ENCODE results near the gene IL17RB.

IL17RB gene

GRCh38 chr3:53803816-53804695, 42.3 kb upstream of the IL17RB start:
- TF ChIP-seq POLR2A (IDR thresholded peaks at IDR 0.05; ENCODE audit: low read depth, low read length) (no peak), SPI1 (IDR thresholded peaks at IDR 0.05; ENCODE audit: low read depth, low read length) (no peak), TAF1 (IDR thresholded peaks at IDR 0.05; ENCODE audit: low read depth, low read length) (no peak), POU2F2 (IDR thresholded peaks at IDR 0.05; ENCODE audit: low read depth, low read length) (no peak), POLR2AphosphoS5 (IDR thresholded peaks at IDR 0.05; ENCODE audit: low read depth, low read length) (no peak), PAX5 (IDR thresholded peaks at IDR 0.05; ENCODE audit: insufficient read depth, low read length, severe bottlenecking) (no peak)

GRCh38 chr3:53804697-53805462, 41.5 kb upstream of the IL17RB start:
- TF ChIP-seq POLR2A (IDR thresholded peaks at IDR 0.05; ENCODE audit: low read depth, low read length) (no peak), SPI1 (IDR thresholded peaks at IDR 0.05; ENCODE audit: low read depth, low read length) (no peak), POU2F2 (IDR thresholded peaks at IDR 0.05; ENCODE audit: low read depth, low read length) (peak; percentile 82; the same call in 1 of the 2 replicates), POLR2AphosphoS5 (IDR thresholded peaks at IDR 0.05; ENCODE audit: low read depth, low read length) (no peak), TAF1 (IDR thresholded peaks at IDR 0.05; ENCODE audit: low read depth, low read length) (no peak)
- FAIRE-seq (peak; percentile 88), DNase-seq (ENCODE audit: insufficient read length, low spot score) (peak; percentile 43)

More at GRCh38 chr3:53803816-53804695, 42.3 kb upstream of the IL17RB start:
- no peak for DNase-seq (ENCODE audit: insufficient read length, low spot score)
- no peak for FAIRE-seq

GRCh38 chr3:53805463-53806159, 40.8 kb upstream of the IL17RB start:
- DNase-seq (ENCODE audit: insufficient read length, low spot score) (no peak), FAIRE-seq (no peak)
- no peak for TF ChIP-seq POU2F2 (IDR thresholded peaks at IDR 0.05; ENCODE audit: low read depth, low read length)
- TF ChIP-seq TAF1 (IDR thresholded peaks at IDR 0.05; ENCODE audit: low read depth, low read length) = no peak
- no peak for TF ChIP-seq SPI1 (IDR thresholded peaks at IDR 0.05; ENCODE audit: low read depth, low read length)
- TF ChIP-seq PAX5 (IDR thresholded peaks at IDR 0.05; ENCODE audit: insufficient read depth, low read length, severe bottlenecking) = no peak
- no peak for TF ChIP-seq POLR2A (IDR thresholded peaks at IDR 0.05; ENCODE audit: low read depth, low read length)
- TF ChIP-seq POLR2AphosphoS5 (IDR thresholded peaks at IDR 0.05; ENCODE audit: low read depth, low read length) = no peak

DNA sequence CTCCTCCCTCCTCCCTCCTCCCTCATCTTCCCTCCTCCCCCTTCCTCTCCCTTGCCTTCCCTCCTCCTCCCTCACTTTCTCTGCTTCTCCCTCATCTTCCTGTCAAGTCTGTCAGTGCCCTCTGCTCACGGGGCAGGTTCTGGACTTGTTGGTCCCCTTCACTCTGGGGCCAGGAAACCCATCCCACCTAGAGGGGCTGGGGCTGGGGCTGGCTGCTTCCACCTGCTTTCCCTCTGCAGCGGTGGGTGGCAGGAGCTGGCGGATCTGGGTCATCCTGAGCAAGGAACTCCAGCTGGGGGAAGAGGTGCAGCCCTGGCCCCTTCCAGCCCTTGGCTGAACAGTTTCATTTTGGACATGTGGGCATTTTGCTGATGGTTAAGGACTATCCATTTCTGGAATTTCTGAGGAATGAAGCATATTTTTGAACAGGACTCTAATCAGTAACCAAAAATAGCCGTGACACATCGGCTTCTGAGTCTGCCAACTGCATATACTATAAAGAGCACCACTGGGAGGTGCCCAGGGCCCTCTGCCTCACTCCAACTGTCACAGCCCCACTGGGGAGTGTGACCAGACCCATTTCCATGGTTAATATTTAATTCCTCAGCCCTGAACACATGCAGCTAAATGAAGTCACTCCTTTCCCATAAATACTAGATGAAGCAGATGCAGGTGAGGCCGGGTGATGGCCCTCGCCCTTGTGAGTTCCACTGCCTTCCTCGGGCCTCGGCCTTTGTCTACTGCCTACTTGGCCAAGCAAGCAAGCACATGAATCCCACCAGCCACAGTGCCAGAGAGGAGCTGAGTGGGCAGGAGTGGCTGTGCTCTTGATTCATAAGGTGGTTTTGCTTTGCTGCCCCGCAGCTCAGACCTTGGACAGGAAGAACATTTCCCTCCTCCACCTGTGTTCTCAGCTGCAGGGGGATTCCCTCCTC, 39.9 kb upstream of the IL17RB start:
- TF ChIP-seq SPI1 (IDR thresholded peaks at IDR 0.05; ENCODE audit: low read depth, low read length) = no peak
- no peak for TF ChIP-seq POLR2AphosphoS5 (IDR thresholded peaks at IDR 0.05; ENCODE audit: low read depth, low read length)
- TF ChIP-seq POLR2A (IDR thresholded peaks at IDR 0.05; ENCODE audit: low read depth, low read length) = no peak
- no peak for TF ChIP-seq TAF1 (IDR thresholded peaks at IDR 0.05; ENCODE audit: low read depth, low read length)
- no peak for TF ChIP-seq PAX5 (IDR thresholded peaks at IDR 0.05; ENCODE audit: insufficient read depth, low read length, severe bottlenecking)
- no peak for TF ChIP-seq POU2F2 (IDR thresholded peaks at IDR 0.05; ENCODE audit: low read depth, low read length)
- FAIRE-seq = peak; percentile 69
- no peak for DNase-seq (ENCODE audit: insufficient read length, low spot score)

DNA sequence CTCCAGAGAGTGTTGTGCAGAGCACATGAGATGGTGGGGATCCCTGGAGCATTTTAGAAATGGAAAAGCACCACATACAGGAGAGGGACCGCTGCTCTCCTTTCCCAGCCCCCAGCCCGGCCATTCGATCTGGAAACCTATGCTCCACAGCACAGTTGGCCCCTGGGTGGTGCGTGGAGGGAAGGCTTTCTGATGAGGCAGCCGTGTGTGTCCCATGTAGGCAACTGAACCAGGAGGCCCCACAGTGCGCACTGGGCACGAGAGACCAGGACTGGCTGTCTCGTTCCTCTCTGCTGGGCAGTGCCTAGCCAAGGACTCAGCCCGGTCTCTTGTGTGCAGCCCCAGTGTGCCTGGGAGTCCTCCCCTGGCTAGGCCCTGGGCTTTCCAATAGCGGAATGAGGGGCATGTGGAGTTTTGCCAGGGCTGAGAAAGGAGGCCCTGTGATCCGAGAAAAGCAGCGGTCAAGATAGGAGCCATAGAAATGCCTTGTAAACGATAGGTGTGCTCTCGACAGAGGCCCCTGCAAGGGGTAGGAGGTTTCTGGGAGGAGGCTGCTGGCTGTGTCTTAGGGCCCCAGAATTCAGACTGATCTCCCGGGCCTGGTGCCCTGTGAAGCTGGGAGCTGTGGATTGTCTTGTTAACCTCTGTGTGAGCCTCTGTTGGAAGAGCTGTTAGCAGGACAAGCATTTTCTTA, 39.1 kb upstream of the IL17RB start:
- DNase-seq (ENCODE audit: insufficient read length, low spot score) (no peak), FAIRE-seq (no peak)
- TF ChIP-seq POLR2A (IDR thresholded peaks at IDR 0.05; ENCODE audit: low read depth, low read length) (no peak), POLR2AphosphoS5 (IDR thresholded peaks at IDR 0.05; ENCODE audit: low read depth, low read length) (no peak), SPI1 (IDR thresholded peaks at IDR 0.05; ENCODE audit: low read depth, low read length) (no peak), TAF1 (IDR thresholded peaks at IDR 0.05; ENCODE audit: low read depth, low read length) (no peak), POU2F2 (IDR thresholded peaks at IDR 0.05; ENCODE audit: low read depth, low read length) (no peak), PAX5 (IDR thresholded peaks at IDR 0.05; ENCODE audit: insufficient read depth, low read length, severe bottlenecking) (no peak)

- DNase-seq (ENCODE audit: insufficient read length, low spot score) (no peak), FAIRE-seq (no peak)
- TF ChIP-seq POLR2A (IDR thresholded peaks at IDR 0.05; ENCODE audit: low read depth, low read length) = no peak
- no peak for TF ChIP-seq POU2F2 (IDR thresholded peaks at IDR 0.05; ENCODE audit: low read depth, low read length)
- TF ChIP-seq SPI1 (IDR thresholded peaks at IDR 0.05; ENCODE audit: low read depth, low read length) = no peak
- no peak for TF ChIP-seq POLR2AphosphoS5 (IDR thresholded peaks at IDR 0.05; ENCODE audit: low read depth, low read length)
- TF ChIP-seq PAX5 (IDR thresholded peaks at IDR 0.05; ENCODE audit: insufficient read depth, low read length, severe bottlenecking) = no peak
- no peak for TF ChIP-seq TAF1 (IDR thresholded peaks at IDR 0.05; ENCODE audit: low read depth, low read length)
Measured at GRCh38 chr3:53808496-53808895, 37.9 kb upstream of the IL17RB start.

- no peak for FAIRE-seq
- TF ChIP-seq POLR2AphosphoS5 (IDR thresholded peaks at IDR 0.05; ENCODE audit: low read depth, low read length) (no peak), POU2F2 (IDR thresholded peaks at IDR 0.05; ENCODE audit: low read depth, low read length) (no peak), PAX5 (IDR thresholded peaks at IDR 0.05; ENCODE audit: insufficient read depth, low read length, severe bottlenecking) (no peak), SPI1 (IDR thresholded peaks at IDR 0.05; ENCODE audit: low read depth, low read length) (no peak), POLR2A (IDR thresholded peaks at IDR 0.05; ENCODE audit: low read depth, low read length) (no peak)
- DNase-seq (ENCODE audit: insufficient read length, low spot score) = no peak
Measured at GRCh38 chr3:53809267-53809666, 37.1 kb upstream of the IL17RB start.
